CD14-positive monocyte (primary cell): ENCODE results near the gene PCYT2. TPM values are rescaled to one million over a fixed set of nuclear protein-coding genes. Genes with fewer than 3 reads are reported as not detected.

Experiments
- DNase-seq, 3 donors: peaks; one replicate each; pipeline ENCODE4 v3.0.0-alpha.2; 2011 to 2022
- H2AFZ ChIP-seq: 2 replicates; pipeline ENCODE4 v1.6.0; 2012; ENCODE audit warnings: mild to moderate bottlenecking, low read depth, low read length, inconsistent platforms; ENCODE audit not compliant: insufficient read depth, poor library complexity, severe bottlenecking
- H3K27ac ChIP-seq, 2 donors: 1 replicate in 1 of 2; 2 replicates in 1 of 2; pipeline ENCODE4 v1.5.1; 2012 to 2013; ENCODE audit warnings: low read length in 2 of 2, control low read depth in 1 of 2, inconsistent platforms in 1 of 2, low read depth in 1 of 2, mild to moderate bottlenecking in 1 of 2
- H3K27me3 ChIP-seq, 2 donors: one replicate each; pipeline versions ENCODE4 v1.6.0 to v1.6.1; 2011 to 2013; ENCODE audit warnings: low read length in 2 of 2; ENCODE audit not compliant: control insufficient read depth in 2 of 2, insufficient read depth in 2 of 2
- H3K36me3 ChIP-seq, 2 donors: replicated peaks in 1 of 2; 1 replicate in 1 of 2; 2 replicates in 1 of 2; pipeline versions ENCODE4 v1.5.1 to v1.6.1; 2012 to 2013; ENCODE audit warnings: low read length in 2 of 2, control low read depth in 1 of 2, inconsistent platforms in 1 of 2, mild to moderate bottlenecking in 1 of 2; ENCODE audit not compliant: insufficient read depth in 2 of 2, control insufficient read depth in 1 of 2
- H3K4me1 ChIP-seq, 2 donors: 1 replicate in 1 of 2; 2 replicates in 1 of 2; pipeline versions ENCODE4 v1.5.1 to v1.6.1; 2012 to 2013; ENCODE audit warnings: low read length in 2 of 2, control low read depth in 1 of 2, inconsistent platforms in 1 of 2, mild to moderate bottlenecking in 1 of 2, moderate library complexity in 1 of 2; ENCODE audit not compliant: insufficient read depth in 2 of 2, control insufficient read depth in 1 of 2
- H3K4me2 ChIP-seq: replicated peaks from 2 replicates; pipeline ENCODE3; 2012; ENCODE audit warnings: low read length, moderate library complexity, mild to moderate bottlenecking; ENCODE audit not compliant: poor library complexity, severe bottlenecking; ENCODE audit errors: extremely low read depth
- H3K4me3 ChIP-seq, 3 experiments: fragments of 200-600 bp in 1 of 3; sonication (generic) in 1 of 3; replicated peaks in 1 of 3; 1 replicate in 2 of 3; 2 replicates in 1 of 3; pipeline ENCODE4 v1.5.1; 2011 to 2013; ENCODE audit warnings: low read length in 3 of 3, mild to moderate bottlenecking in 3 of 3, control low read depth in 2 of 3, low read depth in 2 of 3, inconsistent platforms in 1 of 3, moderate library complexity in 1 of 3
- H3K79me2 ChIP-seq: 2 replicates; pipeline ENCODE4 v1.6.0; 2012; ENCODE audit warnings: mild to moderate bottlenecking, control low read depth, inconsistent platforms, low read length, moderate library complexity; ENCODE audit not compliant: insufficient read depth
- H3K9ac ChIP-seq: 2 replicates; pipeline ENCODE4 v1.6.0; 2017; ENCODE audit warnings: low read length, mild to moderate bottlenecking; ENCODE audit not compliant: insufficient read depth, poor library complexity, severe bottlenecking
- H3K9me3 ChIP-seq, 2 donors: replicated peaks in 1 of 2; 1 replicate in 1 of 2; 2 replicates in 1 of 2; pipeline versions ENCODE4 v1.5.1 to v1.6.1; 2012 to 2013; ENCODE audit warnings: low read length in 2 of 2, control low read depth in 1 of 2; ENCODE audit not compliant: control insufficient read depth in 1 of 2, insufficient read depth in 1 of 2
- H4K20me1 ChIP-seq: 2 replicates; pipeline ENCODE4 v1.6.0; 2012; ENCODE audit warnings: mild to moderate bottlenecking, low read length, control low read depth, moderate library complexity; ENCODE audit not compliant: insufficient read depth
- H3K27ac Mint-ChIP-seq, 7 donors: one replicate each; pipeline ENCODE4 v1.8.0; 2020; ENCODE audit warnings: mild to moderate bottlenecking in 7 of 7, mixed read lengths in 7 of 7, moderate library complexity in 6 of 7, inconsistent platforms in 2 of 7
- H3K27me3 Mint-ChIP-seq, 3 donors: one replicate each; pipeline ENCODE4 v1.8.0; 2021 to 2022; ENCODE audit warnings: low read depth in 3 of 3, mild to moderate bottlenecking in 3 of 3, mixed read lengths in 3 of 3, moderate library complexity in 3 of 3, inconsistent platforms in 1 of 3
- H3K36me3 Mint-ChIP-seq, 2 donors: one replicate each; pipeline ENCODE4 v1.8.0; 2020; ENCODE audit warnings: mixed read lengths in 2 of 2, inconsistent platforms in 1 of 2, mild to moderate bottlenecking in 1 of 2
- H3K4me1 Mint-ChIP-seq: one replicate; pipeline ENCODE4 v1.8.0; 2020; ENCODE audit warnings: mild to moderate bottlenecking, mixed read lengths
- H3K4me3 Mint-ChIP-seq, 2 donors: one replicate each; pipeline ENCODE4 v1.8.0; 2020; ENCODE audit warnings: mild to moderate bottlenecking in 2 of 2, mixed read lengths in 2 of 2, moderate library complexity in 1 of 2
- H3K9me3 Mint-ChIP-seq, 7 donors: one replicate each; pipeline ENCODE4 v1.8.0; 2020 to 2022; ENCODE audit warnings: mixed read lengths in 7 of 7, mild to moderate bottlenecking in 6 of 7, moderate library complexity in 6 of 7, inconsistent platforms in 2 of 7
- WGBS: methylation state at CpG from one replicate; pipeline ENCODE4 v1.1.5; 2013; ENCODE audit warnings: missing lambda C conversion rate; ENCODE audit not compliant: insufficient coverage; 5-methylcytosine and 5-hydroxymethylcytosine counted together
- intact Hi-C, 2 donors: fragments of 100-400 bp; cut with micrococcal nuclease; formaldehyde crosslinking; loops; one replicate each; pipeline versions ENCODE4 v1.15.0 to v1.15.1; 2023
- polyA plus RNA-seq, 3 donors: library from polyadenylated mRNA; depleted of rRNA in 1 of 3; unstranded in 2 of 3; stranded (reverse) in 1 of 3; fragments of 300-500 nt in 2 of 3; fragments of >200 nt in 1 of 3; fragmentation: Illumina TruSeq in 2 of 3; gene quantifications; 1 replicate in 2 of 3; 2 replicates in 1 of 3; pipeline ENCODE4 v1.2.3, GENCODE V29; 2012 to 2021
- TF ChIP-seq, protein P1 (sequence below): fragments of 200-600 bp; IDR thresholded peaks from one replicate; pipeline ENCODE4 v1.8.0; 2022; ENCODE audit warnings: antibody characterized with exemption, mild to moderate bottlenecking

PCYT2 gene
- polyA plus RNA-seq, 3 donors, result 10.7 to 14.5 (median 11.0) TPM

DNA sequence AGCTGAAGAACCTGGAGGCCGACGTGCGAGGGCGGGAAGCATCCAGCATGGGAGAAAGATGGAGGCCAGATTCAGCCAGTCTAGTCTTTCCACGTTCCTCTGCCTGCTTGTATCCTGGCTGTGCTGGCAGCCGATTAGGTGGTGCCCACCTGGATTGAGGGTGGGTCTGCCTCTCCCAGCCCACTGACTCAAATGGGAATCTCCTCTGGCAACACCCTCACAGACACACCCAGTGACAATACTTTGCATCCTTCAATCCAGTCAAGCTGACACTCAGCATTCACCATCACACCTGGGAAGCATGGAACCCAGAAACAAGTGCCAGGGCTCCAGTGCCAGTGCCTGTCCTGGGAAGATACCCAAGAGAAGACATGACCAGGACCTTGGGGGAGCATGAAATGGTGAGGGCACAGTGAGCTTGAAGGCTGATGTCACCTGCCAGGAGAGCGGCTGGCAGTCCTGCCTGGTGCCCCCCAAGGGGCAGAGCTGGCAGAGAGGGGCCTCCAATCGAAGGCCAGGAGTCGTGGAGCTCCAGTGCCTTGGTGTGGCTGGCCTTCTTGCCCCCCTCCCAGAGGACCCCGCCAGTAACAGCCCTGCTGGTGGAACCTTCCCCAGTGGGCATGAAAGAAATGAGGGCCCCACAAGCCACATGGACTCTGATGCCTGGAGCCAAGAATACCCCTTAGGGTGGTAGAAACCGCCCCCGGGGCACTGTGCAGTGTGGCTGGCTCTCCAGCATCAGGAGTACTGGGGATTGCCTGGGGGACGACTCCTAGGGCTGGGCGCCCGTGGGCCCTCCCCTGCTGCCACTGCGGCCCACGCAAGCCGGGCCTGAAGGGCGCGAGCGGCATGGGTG is 9.8 kb downstream of the PCYT2 start:
- H3K36me3 Mint-ChIP-seq, result peaks cover 58 to 70% of the 10 kb centered on the region in 2 donors
- peaks cover 43 to 57% of the 10 kb centered on the region in 2 donors for H3K36me3 ChIP-seq
- H3K27me3 ChIP-seq, result peaks cover 3 to 20% of the 10 kb centered on the region in 2 donors
- peaks cover 2% of the 10 kb centered on the region for H3K4me1 Mint-ChIP-seq
- 52% methylated on average over 19 of the region's 21 CpGs for WGBS
- H3K4me1 ChIP-seq, result peaks cover 0 to 12% of the 10 kb centered on the region in 2 donors
- no peaks in the 10 kb centered on the region for H3K9me3 ChIP-seq
- H3K4me3 Mint-ChIP-seq, result peak overlapping the region in 1 of 2 donors; percentile 77
- no peak overlapping the region for H3K9ac ChIP-seq
- peak overlapping the region in 1 of 7 donors; percentile 4 for H3K27ac Mint-ChIP-seq
- no peak overlapping the region for H2AFZ ChIP-seq
- H3K4me3 ChIP-seq, result no peak overlapping the region
- intact Hi-C loops, result no loop called here
- DNase-seq, result no peak
- H3K9me3 Mint-ChIP-seq, result peaks cover 0 to 12% (median 0%) of the 10 kb centered on the region in 7 donors
- H3K27ac ChIP-seq, result no peak overlapping the region
- peak overlapping the region; percentile 31 for H3K4me2 ChIP-seq
- peaks cover 19 to 33% (median 21%) of the 10 kb centered on the region in 3 donors for H3K27me3 Mint-ChIP-seq
- peaks cover 27% of the 10 kb centered on the region for H4K20me1 ChIP-seq
- peaks cover 5% of the 10 kb centered on the region for H3K79me2 ChIP-seq
- TF ChIP-seq, protein P1, sequence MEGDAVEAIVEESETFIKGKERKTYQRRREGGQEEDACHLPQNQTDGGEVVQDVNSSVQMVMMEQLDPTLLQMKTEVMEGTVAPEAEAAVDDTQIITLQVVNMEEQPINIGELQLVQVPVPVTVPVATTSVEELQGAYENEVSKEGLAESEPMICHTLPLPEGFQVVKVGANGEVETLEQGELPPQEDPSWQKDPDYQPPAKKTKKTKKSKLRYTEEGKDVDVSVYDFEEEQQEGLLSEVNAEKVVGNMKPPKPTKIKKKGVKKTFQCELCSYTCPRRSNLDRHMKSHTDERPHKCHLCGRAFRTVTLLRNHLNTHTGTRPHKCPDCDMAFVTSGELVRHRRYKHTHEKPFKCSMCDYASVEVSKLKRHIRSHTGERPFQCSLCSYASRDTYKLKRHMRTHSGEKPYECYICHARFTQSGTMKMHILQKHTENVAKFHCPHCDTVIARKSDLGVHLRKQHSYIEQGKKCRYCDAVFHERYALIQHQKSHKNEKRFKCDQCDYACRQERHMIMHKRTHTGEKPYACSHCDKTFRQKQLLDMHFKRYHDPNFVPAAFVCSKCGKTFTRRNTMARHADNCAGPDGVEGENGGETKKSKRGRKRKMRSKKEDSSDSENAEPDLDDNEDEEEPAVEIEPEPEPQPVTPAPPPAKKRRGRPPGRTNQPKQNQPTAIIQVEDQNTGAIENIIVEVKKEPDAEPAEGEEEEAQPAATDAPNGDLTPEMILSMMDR, result no peak

DNA sequence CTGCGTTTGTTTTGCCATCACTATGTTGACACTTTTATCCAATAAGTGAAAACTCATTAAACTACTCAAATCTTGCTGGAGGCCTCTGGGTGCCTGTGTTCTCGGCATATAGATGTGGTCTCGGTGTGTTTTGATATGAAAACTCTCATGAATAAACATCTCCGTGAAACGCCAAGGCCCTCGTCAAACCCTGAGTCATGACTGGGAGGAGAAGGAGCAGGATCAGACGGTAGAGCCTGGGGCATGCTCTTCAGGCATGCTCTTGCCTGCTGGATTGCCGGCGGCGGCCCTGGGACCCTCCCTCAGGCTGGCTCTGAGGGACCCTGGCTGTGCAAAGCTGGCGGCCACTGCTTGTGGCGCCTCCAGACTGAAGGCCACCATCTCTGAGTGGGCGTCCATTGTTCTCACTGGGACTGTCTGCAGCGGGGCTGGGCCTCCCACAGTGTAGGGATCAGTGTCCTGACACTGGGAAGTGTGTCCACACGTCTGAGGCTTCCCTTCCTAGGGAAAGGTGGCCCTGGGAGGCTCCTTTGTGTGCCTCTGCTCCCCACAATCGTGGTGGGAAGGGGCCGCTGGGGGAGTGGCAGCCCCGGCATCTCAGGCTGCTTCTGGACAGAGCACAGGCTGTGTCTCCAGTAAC is 10.9 kb downstream of the PCYT2 start:
- Histone ChIP-seq H4K20me1 (peaks cover 27% of the 10 kb centered on the region), H3K4me2 (no peak overlapping the region), H3K27me3 (peaks cover 3 to 20% of the 10 kb centered on the region in 2 donors), H2AFZ (no peak overlapping the region), H3K79me2 (peaks cover 5% of the 10 kb centered on the region), H3K9me3 (no peaks in the 10 kb centered on the region), H3K4me1 (peaks cover 0 to 12% of the 10 kb centered on the region in 2 donors), H3K9ac (no peak overlapping the region), H3K36me3 (peaks cover 37 to 64% of the 10 kb centered on the region in 2 donors), H3K4me3 (no peak overlapping the region), H3K27ac (no peak overlapping the region)
- intact Hi-C loops, result no loop called here
- H3K4me1 Mint-ChIP-seq, result peaks cover 2% of the 10 kb centered on the region
- 87% methylated on average over 13 of the region's 18 CpGs for WGBS
- peaks cover 19 to 33% (median 21%) of the 10 kb centered on the region in 3 donors for H3K27me3 Mint-ChIP-seq
- TF ChIP-seq, protein P1, result no peak
- no peak overlapping the region for H3K4me3 Mint-ChIP-seq
- peaks cover 59 to 74% of the 10 kb centered on the region in 2 donors for H3K36me3 Mint-ChIP-seq
- H3K27ac Mint-ChIP-seq, result no peak overlapping the region
- DNase-seq, result no peak
- H3K9me3 Mint-ChIP-seq, result peaks cover 0 to 12% (median 0%) of the 10 kb centered on the region in 7 donors
